Loucy (cell line): ENCODE results near the gene CHMP5.

Source experiments
- H2AFZ ChIP-seq: fragments of 200-600 bp; sonication (generic); 2 replicates; pipeline ENCODE4 v1.6.0; 2016; ENCODE audit warnings: antibody characterized with exemption, mild to moderate bottlenecking, low read length, moderate library complexity
- H3F3A ChIP-seq: fragments of 200-600 bp; 2 replicates; pipeline ENCODE4 v1.6.0; 2016; ENCODE audit warnings: antibody characterized with exemption, low read depth, mild to moderate bottlenecking
- H3K27me3 ChIP-seq: fragments of 200-600 bp; sonication (generic); 2 replicates; pipeline ENCODE4 v1.6.1; 2014; ENCODE audit warnings: low read length, mild to moderate bottlenecking; ENCODE audit not compliant: insufficient read depth, poor library complexity, severe bottlenecking
- H3K36me3 ChIP-seq: fragments of 200-600 bp; sonication (generic); 2 replicates; pipeline ENCODE4 v1.6.1; 2016; ENCODE audit warnings: low read length; ENCODE audit not compliant: insufficient read depth
- H3K4me1 ChIP-seq: fragments of 200-600 bp; sonication (generic); 2 replicates; pipeline ENCODE4 v1.5.1; 2014; ENCODE audit warnings: low read length, mild to moderate bottlenecking; ENCODE audit not compliant: insufficient read depth, poor library complexity, severe bottlenecking
- H3K4me2 ChIP-seq: fragments of 200-600 bp; sonication (generic); 2 replicates; pipeline ENCODE4 v1.6.0; 2014; ENCODE audit warnings: antibody characterized with exemption, low read length, low read depth, mild to moderate bottlenecking; ENCODE audit not compliant: poor library complexity, severe bottlenecking
- H3K4me3 ChIP-seq: fragments of 200-600 bp; sonication (generic); 2 replicates; pipeline ENCODE4 v1.5.1; 2014; ENCODE audit warnings: low read length, mild to moderate bottlenecking, mixed read lengths; ENCODE audit not compliant: poor library complexity, severe bottlenecking
- H3K79me2 ChIP-seq: fragments of 200-600 bp; sonication (generic); 2 replicates; pipeline ENCODE4 v1.6.1; 2014; ENCODE audit warnings: low read length; ENCODE audit not compliant: insufficient read depth
- H3K9ac ChIP-seq: fragments of 200-600 bp; sonication (generic); 2 replicates; pipeline ENCODE4 v1.6.0; 2014; ENCODE audit warnings: mild to moderate bottlenecking, low read depth, low read length, moderate library complexity; ENCODE audit not compliant: poor library complexity, severe bottlenecking
- H3K9me2 ChIP-seq: fragments of 200-600 bp; sonication (generic); replicated peaks from 2 replicates; pipeline ENCODE4 v1.6.1; 2016; ENCODE audit warnings: low read depth, low read length, mixed read lengths
- H3K9me3 ChIP-seq: fragments of 200-600 bp; sonication (generic); 2 replicates; pipeline ENCODE4 v1.6.1; 2014; ENCODE audit warnings: mild to moderate bottlenecking, antibody characterized with exemption, low read length, low read depth; ENCODE audit not compliant: insufficient read depth
- H4K20me1 ChIP-seq: fragments of 200-600 bp; sonication (generic); 2 replicates; pipeline ENCODE4 v1.6.0; 2014; ENCODE audit warnings: antibody characterized with exemption, low read length, mild to moderate bottlenecking; ENCODE audit not compliant: insufficient read depth, poor library complexity, severe bottlenecking
- EZH2phosphoT487 ChIP-seq: fragments of 200-600 bp; IDR thresholded peaks from 2 replicates; pipeline ENCODE4 v1.6.1; 2018; ENCODE audit warnings: antibody characterized with exemption, mild to moderate bottlenecking, moderate library complexity, borderline replicate concordance
- TF ChIP-seq, protein P1 (sequence below): fragments of 200-600 bp; sonication (generic); conservative IDR thresholded peaks from 2 replicates; pipeline ENCODE4 v1.5.1; 2014; ENCODE audit warnings: mild to moderate bottlenecking, antibody characterized with exemption, low read length

Gene CHMP5

GRCh38 chr9:33222031-33222430 is 42.8 kb upstream of the CHMP5 start:
- H3K9me3 ChIP-seq = no peaks in the 10 kb centered on the region
- H4K20me1 ChIP-seq = no peaks in the 10 kb centered on the region
- H3F3A ChIP-seq = no peaks in the 10 kb centered on the region
- no peaks in the 10 kb centered on the region for H3K79me2 ChIP-seq
- H3K27me3 ChIP-seq = no peaks in the 10 kb centered on the region
- TF ChIP-seq EZH2phosphoT487 = no peak
- TF ChIP-seq, protein P1, sequence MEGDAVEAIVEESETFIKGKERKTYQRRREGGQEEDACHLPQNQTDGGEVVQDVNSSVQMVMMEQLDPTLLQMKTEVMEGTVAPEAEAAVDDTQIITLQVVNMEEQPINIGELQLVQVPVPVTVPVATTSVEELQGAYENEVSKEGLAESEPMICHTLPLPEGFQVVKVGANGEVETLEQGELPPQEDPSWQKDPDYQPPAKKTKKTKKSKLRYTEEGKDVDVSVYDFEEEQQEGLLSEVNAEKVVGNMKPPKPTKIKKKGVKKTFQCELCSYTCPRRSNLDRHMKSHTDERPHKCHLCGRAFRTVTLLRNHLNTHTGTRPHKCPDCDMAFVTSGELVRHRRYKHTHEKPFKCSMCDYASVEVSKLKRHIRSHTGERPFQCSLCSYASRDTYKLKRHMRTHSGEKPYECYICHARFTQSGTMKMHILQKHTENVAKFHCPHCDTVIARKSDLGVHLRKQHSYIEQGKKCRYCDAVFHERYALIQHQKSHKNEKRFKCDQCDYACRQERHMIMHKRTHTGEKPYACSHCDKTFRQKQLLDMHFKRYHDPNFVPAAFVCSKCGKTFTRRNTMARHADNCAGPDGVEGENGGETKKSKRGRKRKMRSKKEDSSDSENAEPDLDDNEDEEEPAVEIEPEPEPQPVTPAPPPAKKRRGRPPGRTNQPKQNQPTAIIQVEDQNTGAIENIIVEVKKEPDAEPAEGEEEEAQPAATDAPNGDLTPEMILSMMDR = no peak
- peaks cover 10% of the 10 kb centered on the region for H3K4me1 ChIP-seq
- H3K4me3 ChIP-seq = no peak overlapping the region
- H3K9me2 ChIP-seq = no peaks in the 10 kb centered on the region
- no peak overlapping the region for H3K9ac ChIP-seq
- H2AFZ ChIP-seq = no peak overlapping the region
- no peak overlapping the region for H3K4me2 ChIP-seq
- no peaks in the 10 kb centered on the region for H3K36me3 ChIP-seq

DNA sequence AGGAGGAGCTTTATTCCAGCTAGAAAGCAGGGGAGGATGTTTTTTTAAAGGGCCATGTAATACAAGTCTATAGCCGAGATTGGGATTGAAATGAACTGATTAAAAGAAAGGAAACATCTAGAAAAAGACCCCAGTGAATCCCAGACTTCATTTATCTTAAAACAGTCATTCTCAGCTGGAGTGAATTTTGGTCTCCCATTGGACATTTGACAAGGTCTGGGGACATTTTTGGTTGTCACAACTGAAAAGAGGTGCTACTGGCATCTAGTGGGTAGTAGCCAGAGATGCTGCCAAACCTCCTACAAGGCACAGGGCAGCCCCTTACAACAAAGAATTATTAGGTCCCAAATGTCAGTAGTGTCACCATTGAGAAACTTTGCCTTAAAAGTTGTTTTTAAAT is 41.2 kb upstream of the CHMP5 start:
- no peaks in the 10 kb centered on the region for H3K36me3 ChIP-seq
- no peaks in the 10 kb centered on the region for H3K9me2 ChIP-seq
- peak overlapping the region; percentile 3; the same call in 1 of the 2 replicates for H2AFZ ChIP-seq
- H3F3A ChIP-seq = no peaks in the 10 kb centered on the region
- H3K4me1 ChIP-seq = peaks cover 10% of the 10 kb centered on the region
- H3K79me2 ChIP-seq = no peaks in the 10 kb centered on the region
- TF ChIP-seq EZH2phosphoT487 = no peak
- TF ChIP-seq, protein P1 = peak; percentile 40
- H3K27me3 ChIP-seq = no peaks in the 10 kb centered on the region
- no peak overlapping the region for H3K4me3 ChIP-seq
- H3K9ac ChIP-seq = no peak overlapping the region
- no peaks in the 10 kb centered on the region for H4K20me1 ChIP-seq
- H3K9me3 ChIP-seq = no peaks in the 10 kb centered on the region
- H3K4me2 ChIP-seq = no peak overlapping the region

- no peaks in the 10 kb centered on the region for H3K9me3 ChIP-seq
- H3K4me1 ChIP-seq = peaks cover 10% of the 10 kb centered on the region
- H3K79me2 ChIP-seq = no peaks in the 10 kb centered on the region
- TF ChIP-seq, protein P1 = peak; percentile 78
- no peak for TF ChIP-seq EZH2phosphoT487
- no peaks in the 10 kb centered on the region for H3K27me3 ChIP-seq
- no peak overlapping the region for H3K4me3 ChIP-seq
- no peaks in the 10 kb centered on the region for H3F3A ChIP-seq
- no peak overlapping the region for H3K9ac ChIP-seq
- no peaks in the 10 kb centered on the region for H4K20me1 ChIP-seq
- H2AFZ ChIP-seq = peak overlapping the region; percentile 96
- no peaks in the 10 kb centered on the region for H3K36me3 ChIP-seq
- peak overlapping the region; percentile 50 for H3K4me2 ChIP-seq
- no peaks in the 10 kb centered on the region for H3K9me2 ChIP-seq
Measured at GRCh38 chr9:33225319-33226147, 39.3 kb upstream of the CHMP5 start.
